GM20431 (cell line): ENCODE results near the gene BAHD1.

Experiments used
- in situ Hi-C: fragments of 300-500 bp; cut with MseI, MboI; formaldehyde crosslinking; loops from one replicate; pipeline ENCODE4 v1.15.0; 2020; ENCODE audit warnings: low sequenced_read_pairs; ENCODE audit not compliant: unreplicated experiment

BAHD1 gene

DNA sequence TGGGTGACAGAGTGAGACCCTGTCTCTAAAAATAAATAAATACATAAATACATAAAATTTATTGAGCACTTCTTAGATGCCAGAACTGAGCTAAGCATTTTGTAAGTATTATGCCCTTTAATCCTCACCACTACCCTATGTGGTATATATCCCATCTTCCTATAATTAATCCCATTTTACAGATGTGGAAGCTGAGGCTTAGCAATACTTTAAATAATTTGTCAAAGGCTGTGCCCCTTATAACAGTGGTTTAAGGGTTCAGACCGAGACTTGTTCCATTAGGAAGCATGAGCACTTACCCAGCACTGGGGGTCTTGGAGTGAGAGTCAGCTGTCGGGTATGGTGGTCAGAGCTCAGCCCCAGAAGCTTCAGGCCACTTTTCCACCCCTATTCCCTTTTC lies 22.5 kb downstream of the BAHD1 start:
- in situ Hi-C loops: no loop called here

DNA sequence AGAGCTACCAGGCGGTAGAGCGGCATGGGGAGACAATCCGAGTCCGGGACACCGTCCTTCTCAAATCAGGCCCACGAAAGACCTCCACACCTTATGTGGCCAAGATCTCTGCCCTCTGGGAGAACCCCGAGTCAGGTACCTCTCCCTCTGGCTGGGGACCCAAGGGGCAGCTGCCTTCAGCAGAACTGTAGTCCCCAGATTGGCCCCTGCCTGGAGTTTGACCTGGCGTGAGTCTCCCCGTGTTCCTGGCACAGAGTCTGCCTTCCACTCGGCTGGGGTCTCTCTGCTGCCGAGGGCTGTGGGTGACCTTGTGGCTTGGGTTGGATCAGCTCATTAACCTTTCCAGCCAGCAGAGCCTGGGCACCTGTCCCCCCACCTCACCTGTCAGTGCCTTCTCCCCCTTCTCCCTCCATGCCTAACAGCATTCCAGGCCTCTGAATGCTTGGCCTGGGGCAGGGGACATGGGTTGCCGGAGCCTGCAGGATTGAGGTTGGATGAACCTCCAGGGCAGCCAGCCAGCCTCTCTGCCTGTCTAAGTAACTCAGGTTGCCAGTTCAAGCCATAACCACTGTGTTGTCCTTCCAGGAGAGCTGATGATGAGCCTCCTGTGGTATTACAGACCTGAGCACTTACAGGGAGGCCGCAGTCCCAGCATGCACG lies 23.3 kb downstream of the BAHD1 start:
- in situ Hi-C loops: no loop called here

DNA sequence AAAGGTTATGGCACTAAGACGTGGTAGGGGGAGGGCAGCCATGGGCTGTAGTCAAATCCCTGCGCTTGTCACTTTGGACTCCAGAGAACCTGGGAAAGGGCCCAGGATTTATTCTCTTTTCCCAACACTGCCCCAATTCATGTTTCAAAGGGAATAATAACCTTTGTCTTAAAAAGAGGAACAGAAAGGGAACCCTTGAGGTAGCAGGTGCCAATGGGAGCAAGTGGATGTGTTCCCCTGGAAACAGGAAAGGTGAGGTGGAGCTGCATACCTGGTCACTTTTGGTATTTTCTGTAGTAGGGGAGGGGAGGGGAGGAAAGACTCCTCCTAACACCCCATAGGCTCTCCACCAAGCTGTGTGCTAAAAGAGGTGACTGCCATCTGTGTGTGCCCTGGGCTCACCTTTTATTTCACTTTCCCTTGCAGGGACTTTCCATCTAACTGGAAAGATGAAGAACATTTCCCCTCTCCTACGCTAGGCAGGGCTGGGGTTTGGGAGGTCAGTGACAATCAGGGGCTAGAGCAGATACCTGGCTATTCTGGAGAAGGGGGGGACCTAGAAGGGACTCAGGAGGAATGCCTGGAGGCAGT lies 23.9 kb downstream of the BAHD1 start:
- in situ Hi-C loops: no loop called here

DNA sequence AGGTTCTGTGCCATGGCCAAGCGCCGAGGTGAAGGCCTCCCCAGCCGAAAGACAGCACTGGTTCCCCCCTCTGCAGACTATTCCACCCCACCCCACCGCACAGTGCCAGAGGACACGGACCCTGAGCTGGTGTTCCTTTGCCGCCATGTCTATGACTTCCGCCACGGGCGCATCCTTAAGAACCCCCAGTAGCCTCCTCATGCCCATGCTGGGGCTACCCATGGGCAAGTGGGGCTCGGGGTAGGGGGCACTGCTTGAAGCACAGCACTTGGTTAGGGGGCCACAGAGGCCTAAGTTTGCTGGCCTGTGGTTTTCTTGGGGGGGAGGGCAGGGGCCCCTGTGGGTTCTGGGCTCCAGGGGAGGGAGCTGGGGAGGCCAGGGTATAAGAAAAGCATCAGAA lies 25.2 kb downstream of the BAHD1 start:
- in situ Hi-C loops: no loop called here

DNA sequence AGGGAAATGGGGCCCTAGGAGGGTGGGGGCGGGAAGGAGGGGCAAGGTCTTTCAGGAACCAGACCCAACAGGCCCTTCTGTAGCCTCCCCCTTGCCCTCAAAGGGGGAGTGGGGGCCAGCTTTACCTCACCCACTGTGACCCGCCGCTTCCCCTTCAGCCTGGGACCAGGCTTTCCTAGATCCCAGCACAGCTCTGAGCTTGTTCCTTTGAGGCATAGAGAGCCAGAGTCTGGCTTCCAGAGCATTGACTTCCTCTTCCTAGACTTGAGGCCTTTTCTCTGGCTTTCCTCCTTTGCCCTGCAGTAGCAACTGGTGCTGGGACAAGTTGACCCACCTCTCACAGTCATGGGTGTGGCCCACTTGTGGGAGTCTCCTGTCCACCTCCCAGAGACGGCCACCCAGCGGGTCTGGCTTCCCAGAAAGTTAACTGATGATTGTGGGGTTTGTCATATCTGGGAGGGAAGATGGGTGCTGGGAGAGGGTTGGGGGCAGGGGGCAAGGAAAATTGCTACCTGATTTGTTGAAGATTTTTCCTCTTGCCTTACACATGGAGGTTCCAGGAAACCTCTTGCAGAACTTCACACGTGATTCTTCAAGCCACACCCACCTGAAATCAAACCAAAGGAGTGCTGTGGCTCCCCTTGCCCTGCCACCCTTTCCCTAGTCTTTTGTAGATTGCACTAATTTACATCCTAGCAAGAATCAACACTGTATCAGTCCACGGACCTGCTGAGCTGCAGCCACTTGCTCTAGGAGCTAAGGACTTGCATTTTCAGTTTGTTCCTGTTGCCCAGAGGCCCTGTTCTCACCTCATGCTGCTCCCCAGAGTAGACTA lies 25.9 kb downstream of the BAHD1 start:
- in situ Hi-C loops: no loop called here

DNA sequence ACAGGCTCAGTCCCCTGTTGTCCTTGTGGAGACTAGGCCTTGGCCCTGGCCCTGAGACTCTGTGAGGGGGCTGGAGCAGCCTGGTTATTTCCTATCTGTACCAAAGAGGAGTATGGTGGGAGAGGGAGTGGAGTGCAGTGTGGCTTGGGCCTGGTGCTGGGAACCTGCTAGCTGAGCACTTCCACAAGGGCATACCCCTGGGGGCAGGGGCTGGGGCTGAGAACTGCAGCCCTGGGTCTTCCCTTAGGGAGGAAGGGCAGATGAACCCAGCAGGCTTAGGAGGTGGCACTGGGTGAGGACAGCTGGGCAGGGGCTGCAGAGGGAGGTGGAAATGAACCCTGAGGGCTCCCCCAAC lies 26.5 kb downstream of the BAHD1 start:
- in situ Hi-C loops: no loop called here

DNA sequence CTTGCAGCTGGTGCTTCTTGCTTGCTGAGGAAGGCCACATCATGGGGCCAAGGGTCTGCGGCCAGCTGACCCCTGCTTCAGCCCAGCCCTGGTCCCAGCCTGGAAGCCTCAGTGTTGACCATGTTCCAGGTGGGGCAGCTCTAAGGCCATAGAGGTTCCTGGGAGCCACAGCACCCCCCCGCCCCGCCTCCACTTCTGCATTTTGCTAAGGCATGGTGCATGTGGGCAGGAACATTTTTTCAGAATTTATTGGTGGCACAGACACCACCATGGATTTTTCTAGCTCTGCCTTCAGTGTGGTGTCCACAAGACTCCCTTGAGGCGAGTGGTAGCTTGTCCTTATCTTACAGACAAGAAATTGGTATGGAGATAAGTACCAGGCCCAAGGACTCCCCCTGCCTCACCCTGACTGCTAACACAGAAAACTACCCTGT lies 28.2 kb downstream of the BAHD1 start:
- in situ Hi-C loops: no loop called here

DNA sequence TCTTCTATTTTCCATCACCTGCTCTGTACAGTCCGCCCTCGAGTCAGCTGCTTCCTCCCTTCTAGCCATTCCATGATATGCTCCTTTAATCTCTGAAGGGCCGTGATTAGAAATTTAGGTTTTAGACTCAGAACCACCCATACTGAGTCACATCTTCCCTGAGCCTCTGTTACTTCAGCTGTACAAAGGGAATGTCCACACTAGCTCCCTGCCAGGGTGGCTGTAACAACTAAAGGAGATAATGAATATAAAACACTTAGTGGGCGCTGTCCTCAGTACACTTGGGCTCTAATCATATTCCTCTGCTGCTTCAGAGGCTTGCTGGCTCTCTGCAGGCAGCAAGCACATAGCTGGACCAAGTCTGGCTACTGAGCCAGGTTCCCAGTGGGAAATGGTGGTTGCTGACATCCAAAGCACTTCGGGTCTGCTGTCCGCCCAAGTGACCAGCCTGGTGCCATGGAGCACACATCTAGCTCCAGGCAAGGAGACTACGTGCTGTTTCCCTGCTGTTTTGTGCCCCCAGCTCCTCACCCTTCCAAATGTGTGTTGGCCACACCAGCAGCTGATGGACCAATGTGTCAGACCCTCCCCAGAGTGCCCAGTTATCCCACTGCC lies 29.1 kb downstream of the BAHD1 start:
- in situ Hi-C loops: no loop called here

DNA sequence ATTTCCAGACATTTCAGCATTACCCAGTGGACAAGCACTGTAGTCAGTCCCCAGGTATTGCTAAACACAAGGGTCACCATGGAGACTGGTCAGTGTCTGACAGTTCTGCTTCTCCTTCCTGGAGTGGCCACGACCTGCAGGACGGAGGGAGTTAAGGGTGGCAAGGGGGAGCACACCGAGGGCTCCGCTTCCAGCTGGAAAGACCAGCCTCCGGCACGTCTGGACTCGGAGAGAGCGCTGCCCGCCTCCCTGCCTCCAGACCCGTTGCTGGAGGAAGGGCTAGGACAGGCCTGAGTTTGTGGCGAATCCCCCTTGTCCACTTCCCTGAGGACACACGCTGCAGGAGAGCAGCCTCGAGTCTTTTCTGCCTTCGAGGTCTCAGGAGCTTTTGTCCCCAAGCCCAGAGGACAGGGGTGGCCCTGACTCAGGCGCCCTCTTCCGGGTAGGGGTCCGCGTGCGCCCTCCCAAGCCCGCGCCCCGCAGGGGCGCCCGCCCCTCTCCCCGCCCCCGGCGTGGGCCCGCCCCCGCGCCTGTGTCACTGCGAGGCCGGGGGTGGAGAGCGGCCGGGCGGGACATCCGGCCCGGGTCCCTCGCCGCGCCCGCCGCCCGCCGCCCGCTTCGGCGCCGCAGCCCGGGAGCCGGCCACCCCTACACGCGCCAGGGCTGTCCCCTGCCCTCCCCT lies 29.8 kb downstream of the BAHD1 start, which contains the start of gene CHST14:
CHST14 (plus strand) TSS at position 562 of the 682 bp plus-strand sequence. CDS start 230 bp downstream, outside the sequence.
- in situ Hi-C loops: no loop called here

DNA sequence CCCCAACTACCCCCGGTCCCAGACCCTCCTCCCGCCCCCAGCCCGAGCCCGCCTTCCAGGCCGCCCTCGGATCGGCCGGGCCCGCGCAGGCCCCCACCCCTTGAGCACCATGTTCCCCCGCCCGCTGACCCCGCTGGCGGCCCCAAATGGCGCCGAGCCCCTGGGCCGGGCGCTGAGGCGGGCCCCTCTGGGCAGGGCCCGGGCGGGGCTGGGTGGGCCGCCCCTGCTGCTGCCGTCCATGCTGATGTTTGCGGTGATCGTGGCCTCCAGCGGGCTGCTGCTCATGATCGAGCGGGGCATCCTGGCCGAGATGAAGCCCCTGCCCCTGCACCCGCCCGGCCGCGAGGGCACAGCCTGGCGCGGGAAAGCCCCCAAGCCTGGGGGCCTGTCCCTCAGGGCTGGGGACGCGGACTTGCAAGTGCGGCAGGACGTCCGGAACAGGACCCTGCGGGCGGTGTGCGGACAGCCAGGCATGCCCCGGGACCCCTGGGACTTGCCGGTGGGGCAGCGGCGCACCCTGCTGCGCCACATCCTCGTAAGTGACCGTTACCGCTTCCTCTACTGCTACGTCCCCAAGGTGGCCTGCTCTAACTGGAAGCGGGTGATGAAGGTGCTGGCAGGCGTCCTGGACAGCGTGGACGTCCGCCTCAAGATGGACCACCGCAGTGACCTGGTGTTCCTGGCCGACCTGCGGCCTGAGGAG lies 30.5 kb downstream of the BAHD1 start:
- in situ Hi-C loops: no loop called here

DNA sequence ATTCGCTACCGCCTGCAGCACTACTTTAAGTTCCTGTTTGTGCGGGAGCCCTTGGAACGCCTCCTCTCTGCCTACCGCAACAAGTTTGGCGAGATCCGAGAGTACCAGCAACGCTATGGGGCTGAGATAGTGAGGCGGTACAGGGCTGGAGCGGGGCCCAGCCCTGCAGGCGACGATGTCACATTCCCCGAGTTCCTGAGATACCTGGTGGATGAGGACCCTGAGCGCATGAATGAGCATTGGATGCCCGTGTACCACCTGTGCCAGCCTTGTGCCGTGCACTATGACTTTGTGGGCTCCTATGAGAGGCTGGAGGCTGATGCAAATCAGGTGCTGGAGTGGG lies 31.0 kb downstream of the BAHD1 start:
- in situ Hi-C loops: no loop called here

DNA sequence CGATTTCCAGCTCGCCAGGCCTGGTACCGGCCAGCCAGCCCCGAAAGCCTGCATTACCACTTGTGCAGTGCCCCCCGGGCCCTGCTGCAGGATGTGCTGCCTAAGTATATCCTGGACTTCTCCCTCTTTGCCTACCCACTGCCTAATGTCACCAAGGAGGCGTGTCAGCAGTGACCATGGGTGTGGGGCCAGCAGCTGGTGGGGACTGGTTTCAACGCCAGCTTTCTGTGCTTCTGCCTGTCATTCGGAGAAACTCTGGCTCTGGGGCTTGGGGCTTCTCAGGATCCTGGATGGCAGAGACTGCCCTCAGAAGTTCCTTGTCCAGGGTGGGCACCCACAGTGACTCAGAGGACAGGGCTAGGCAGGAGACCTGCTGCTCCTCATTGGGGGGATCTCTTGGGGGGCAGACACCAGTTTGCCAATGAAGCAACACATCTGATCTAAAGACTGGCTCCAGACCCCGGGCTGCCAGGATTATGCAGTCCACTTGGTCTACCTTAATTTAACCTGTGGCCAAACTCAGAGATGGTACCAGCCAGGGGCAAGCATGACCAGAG lies 31.5 kb downstream of the BAHD1 start:
- in situ Hi-C loops: no loop called here

DNA sequence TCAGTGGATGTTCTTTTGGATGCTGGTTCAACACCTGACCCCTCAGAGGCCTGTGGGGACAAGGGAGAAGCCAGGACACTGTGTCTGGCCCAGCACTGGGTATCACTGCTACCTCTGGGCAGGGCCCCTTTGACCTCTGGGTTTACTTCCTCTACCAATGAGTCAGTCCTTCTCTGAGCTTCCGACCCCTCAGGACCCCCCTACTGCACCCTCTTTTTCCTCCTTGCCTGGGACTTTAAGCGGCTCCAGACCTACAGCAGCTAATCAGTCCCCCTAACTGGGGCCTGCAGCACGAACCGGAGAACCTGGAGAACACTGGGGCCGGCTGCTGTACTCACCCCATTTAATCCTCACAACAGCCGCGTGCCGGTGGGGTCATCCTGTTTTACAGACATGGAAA lies 33.8 kb downstream of the BAHD1 start:
- in situ Hi-C loops: no loop called here

DNA sequence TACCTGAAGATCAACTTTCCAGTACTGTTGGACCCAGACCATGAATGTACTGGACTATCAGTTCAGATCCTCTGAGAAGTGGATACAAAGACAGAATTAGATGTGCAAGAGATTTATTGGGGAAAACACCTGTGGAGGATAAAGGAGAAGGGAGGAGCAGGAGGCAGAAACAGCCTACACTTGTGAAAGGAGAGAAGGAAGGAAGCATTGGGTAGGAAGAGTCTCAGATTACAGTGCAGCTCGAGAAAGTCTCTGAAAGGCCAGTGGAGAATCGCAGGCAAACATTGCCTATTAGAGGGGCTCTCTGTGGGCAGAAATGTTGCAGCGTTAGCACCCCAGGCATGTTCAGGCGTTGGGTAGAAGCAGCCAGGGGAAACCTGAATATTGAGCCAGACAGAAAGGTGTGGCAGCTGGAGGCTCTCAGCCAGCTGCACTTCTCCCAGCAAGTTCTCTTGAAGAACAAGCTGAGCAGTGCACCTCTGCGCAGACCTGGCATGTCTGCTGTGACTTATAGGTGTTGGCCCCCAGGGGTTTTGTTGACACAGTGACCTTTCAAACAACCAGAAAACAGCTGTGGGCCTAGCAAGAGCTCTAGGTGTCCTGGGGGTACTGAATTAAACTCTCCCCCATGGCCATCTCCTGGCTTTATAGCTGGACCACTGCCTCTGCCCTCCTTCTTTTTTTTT lies 37.0 kb downstream of the BAHD1 start:
- in situ Hi-C loops: no loop called here

DNA sequence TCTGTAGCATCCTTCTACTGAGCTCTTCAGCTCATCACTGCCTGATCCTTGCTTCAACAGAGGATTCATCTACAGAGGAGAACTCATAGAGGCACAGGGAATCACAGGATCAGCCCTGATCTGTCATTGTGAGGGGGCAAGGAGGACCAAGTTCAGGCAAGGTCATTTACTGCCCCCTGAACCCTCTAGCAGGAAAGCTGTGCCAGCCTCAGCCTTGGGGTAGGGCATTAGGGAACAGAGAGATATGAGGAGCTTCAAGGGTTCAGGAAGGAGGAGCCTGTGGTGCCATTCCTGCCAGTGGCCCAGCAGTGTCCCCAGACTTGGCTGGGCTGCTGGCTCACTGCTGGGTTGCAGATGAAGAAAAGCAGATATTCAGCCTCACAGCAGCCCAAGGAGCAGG lies 38.3 kb downstream of the BAHD1 start:
- in situ Hi-C loops: no loop called here

DNA sequence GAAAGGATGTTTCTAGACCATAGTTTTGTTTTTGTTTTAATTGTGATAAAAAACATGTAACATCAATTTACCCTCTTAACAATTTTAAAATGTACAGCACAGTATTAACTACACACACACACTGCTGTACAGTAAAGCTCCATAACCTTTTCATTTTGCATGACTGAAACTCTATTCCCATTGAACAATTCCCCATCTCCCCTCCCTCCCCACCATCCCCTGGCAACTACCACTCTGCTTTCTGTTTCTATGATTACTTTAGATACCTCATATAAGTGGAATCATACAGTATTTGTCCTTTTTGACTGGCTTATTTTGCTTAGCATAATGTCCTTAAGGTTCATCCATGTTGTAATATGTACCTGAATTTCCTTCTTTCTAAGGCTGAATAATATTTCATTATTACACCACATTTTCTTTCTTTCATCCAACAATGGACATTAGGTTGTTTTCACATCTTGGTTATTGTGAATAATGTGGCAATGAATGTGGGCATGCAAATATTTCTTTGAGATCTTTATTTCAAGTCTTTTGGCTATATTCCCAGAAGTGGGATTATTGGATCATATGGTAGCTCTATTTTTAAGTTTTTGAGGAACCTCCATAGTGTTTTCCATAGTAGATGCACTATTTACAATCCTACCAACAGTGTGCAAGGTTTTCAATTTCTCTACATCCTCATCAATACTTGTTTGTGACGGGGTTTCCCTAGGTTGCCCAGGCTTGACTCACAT lies 40.8 kb downstream of the BAHD1 start:
- in situ Hi-C loops: no loop called here

DNA sequence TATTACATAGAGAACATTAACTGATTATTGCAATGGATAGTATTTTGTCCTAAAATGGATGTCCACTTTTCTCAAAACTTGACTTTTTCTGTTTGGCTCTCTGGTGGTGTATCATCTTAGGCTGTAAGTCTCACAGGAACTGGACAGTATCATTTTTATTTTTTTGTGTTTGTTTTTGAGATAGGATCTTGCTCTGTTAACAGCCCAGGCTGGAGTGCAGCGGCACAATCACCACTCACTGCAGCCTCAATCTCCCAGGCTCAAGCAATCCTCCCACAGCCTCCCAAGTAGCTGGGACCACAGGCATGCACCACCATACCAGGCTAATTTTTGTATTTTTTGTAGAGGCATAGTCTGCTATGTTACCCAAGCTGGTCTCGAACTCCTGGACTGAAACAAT lies 43.2 kb downstream of the BAHD1 start:
- in situ Hi-C loops: no loop called here

DNA sequence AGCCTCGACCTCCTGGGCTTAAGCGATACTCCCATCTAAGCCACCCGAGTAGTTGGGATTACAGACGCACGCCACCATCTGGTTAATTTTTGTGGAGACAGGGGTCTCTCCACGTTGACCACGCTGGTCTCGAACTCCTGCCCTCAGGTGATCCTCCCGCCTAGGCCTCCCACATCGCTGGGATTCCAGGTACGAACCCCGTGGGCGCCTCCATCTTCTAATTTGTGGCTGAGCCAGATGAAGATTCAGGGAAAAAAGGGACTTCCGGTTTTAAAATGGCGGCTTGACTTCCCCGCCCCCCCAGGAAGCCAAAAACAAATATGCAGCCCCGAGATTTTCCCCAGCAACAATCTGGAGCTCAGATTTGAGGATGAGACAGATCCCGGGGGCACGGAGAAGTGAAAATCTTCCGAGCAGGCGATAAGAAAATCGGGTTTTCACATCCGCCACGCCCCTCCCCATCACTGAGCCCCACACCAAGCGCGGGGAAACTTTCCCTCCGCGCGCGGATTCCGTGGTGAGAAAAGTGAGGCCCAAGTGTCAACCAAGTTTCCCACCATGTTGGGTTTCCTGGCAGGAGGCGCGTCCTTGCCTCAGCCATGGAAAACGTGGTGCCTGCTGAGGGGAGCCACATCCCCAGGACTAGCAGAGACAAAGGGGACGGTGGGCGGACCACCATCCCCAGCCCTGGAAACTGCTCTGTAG lies 45.5 kb downstream of the BAHD1 start:
- in situ Hi-C loops: no loop called here
